H1 (cell line): ENCODE results near the gene SLC66A2.

Experiments
- CBX5 ChIP-seq: fragments of 300-800, 300-1000 bp; sonication (generic); IDR thresholded peaks from 2 replicates; pipeline ENCODE4 v1.7.1; 2016; ENCODE audit warnings: antibody characterized with exemption, low read length, low read depth
- CREB1 ChIP-seq: IDR thresholded peaks from 2 replicates; pipeline ENCODE4 v1.6.1; 2012; ENCODE audit warnings: inconsistent platforms
- GTF2F1 ChIP-seq: IDR thresholded peaks from 2 replicates; pipeline ENCODE4 v1.6.1; 2012; ENCODE audit warnings: low read depth, low read length, improper control_type of control experiment, borderline replicate concordance
- JUN ChIP-seq: IDR thresholded peaks from 2 replicates; pipeline ENCODE4 v1.6.1; 2011; ENCODE audit warnings: low read depth, mild to moderate bottlenecking, improper control_type of control experiment, low read length
- MAFK ChIP-seq: IDR thresholded peaks from 2 replicates; pipeline ENCODE4 v1.6.1; 2012; ENCODE audit warnings: low read depth, mild to moderate bottlenecking, improper control_type of control experiment, low read length
- POLR2A ChIP-seq, 2 experiments: IDR thresholded peaks; 1 replicate in 1 of 2; 2 replicates in 1 of 2; pipeline ENCODE4 v1.6.1; 2011; ENCODE audit warnings: low read depth in 2 of 2, low read length in 2 of 2, mild to moderate bottlenecking in 2 of 2; ENCODE audit errors: control extremely low read depth in 1 of 2
- RAD21 ChIP-seq, 2 experiments: IDR thresholded peaks in 1 of 2; conservative IDR thresholded peaks in 1 of 2; 2 replicates each; pipeline ENCODE4 v1.6.1; 2011; ENCODE audit warnings: low read depth in 2 of 2, low read length in 2 of 2, improper control_type of control experiment in 1 of 2, inconsistent platforms in 1 of 2, mild to moderate bottlenecking in 1 of 2, moderate library complexity in 1 of 2
- SP1 ChIP-seq: IDR thresholded peaks from 2 replicates; pipeline ENCODE4 v1.6.1; 2011; ENCODE audit warnings: low read depth, low read length
- TF ChIP-seq, protein P1 (sequence below), 3 experiments: IDR thresholded peaks; 1 replicate in 2 of 3; 2 replicates in 1 of 3; pipeline versions ENCODE4 v1.5.1 to v1.6.1; 2011; ENCODE audit warnings: low read length in 3 of 3, mild to moderate bottlenecking in 3 of 3, inconsistent platforms in 2 of 3, low read depth in 1 of 3, moderate library complexity in 1 of 3; ENCODE audit not compliant: insufficient read depth in 1 of 3; ENCODE audit errors: control extremely low read depth in 1 of 3
- TF ChIP-seq, protein P2 (sequence below): IDR thresholded peaks from 2 replicates; pipeline ENCODE4 v1.6.1; 2011; ENCODE audit warnings: low read length, improper control_type of control experiment

DNA sequence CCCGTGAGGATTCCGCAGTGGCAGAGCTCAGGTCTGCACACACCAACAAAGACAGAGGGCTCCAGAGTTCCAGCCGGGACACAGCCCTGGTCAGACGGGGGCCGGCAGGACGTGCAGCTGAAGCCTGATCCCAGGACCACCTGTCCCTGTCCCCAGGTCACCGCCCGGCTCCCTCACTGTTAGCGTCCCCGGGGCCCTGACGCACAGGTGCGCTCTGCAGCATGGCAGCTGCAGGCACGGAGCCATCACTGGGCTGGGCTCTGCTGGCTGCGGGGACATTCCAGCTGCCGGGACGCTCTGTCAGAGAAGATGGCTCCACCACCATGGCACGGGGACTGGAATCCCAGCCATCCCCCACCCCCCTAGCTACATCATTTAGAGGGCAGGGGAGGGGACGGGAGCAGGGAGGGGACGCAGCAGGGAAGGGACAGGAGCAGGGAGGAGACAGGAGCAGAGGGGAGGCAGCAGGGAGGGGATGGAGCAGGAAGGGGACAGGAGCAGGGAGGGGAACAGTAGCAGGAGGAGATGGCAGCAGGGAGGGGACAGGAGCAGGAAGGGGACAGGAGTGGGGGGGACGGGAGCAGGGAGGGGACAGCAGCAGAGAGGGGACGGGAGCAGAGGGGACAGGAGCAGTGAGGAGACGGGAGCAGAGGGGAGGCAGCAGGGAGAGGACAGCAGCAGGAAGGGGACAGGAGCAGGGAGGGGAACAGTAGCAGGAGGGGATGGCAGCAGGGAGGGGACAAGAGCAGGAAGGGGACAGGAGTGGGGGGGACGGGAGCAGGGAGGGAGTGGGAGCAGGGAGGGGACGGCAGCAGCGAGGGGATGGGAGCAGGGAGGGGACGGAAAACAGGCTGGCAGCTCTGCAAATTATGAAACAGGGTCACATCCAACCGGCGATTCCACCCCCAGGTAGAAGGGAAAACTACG, 39.8 kb downstream of the SLC66A2 start:
- TF ChIP-seq, protein P1, sequence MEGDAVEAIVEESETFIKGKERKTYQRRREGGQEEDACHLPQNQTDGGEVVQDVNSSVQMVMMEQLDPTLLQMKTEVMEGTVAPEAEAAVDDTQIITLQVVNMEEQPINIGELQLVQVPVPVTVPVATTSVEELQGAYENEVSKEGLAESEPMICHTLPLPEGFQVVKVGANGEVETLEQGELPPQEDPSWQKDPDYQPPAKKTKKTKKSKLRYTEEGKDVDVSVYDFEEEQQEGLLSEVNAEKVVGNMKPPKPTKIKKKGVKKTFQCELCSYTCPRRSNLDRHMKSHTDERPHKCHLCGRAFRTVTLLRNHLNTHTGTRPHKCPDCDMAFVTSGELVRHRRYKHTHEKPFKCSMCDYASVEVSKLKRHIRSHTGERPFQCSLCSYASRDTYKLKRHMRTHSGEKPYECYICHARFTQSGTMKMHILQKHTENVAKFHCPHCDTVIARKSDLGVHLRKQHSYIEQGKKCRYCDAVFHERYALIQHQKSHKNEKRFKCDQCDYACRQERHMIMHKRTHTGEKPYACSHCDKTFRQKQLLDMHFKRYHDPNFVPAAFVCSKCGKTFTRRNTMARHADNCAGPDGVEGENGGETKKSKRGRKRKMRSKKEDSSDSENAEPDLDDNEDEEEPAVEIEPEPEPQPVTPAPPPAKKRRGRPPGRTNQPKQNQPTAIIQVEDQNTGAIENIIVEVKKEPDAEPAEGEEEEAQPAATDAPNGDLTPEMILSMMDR (IDR thresholded peaks at IDR 0.05; ENCODE audit: control extremely low read depth in 1 of 3, insufficient read depth in 1 of 3, low read depth in 1 of 3, low read length in 3 of 3) = no peak
- no peak for TF ChIP-seq POLR2A (IDR thresholded peaks at IDR 0.05; ENCODE audit: control extremely low read depth in 1 of 2, low read depth in 2 of 2, low read length in 2 of 2)
- TF ChIP-seq JUN = no peak
- TF ChIP-seq, protein P2, sequence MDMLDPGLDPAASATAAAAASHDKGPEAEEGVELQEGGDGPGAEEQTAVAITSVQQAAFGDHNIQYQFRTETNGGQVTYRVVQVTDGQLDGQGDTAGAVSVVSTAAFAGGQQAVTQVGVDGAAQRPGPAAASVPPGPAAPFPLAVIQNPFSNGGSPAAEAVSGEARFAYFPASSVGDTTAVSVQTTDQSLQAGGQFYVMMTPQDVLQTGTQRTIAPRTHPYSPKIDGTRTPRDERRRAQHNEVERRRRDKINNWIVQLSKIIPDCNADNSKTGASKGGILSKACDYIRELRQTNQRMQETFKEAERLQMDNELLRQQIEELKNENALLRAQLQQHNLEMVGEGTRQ = no peak
- no peak for TF ChIP-seq CREB1
- no peak for TF ChIP-seq GTF2F1
- TF ChIP-seq SP1 = no peak
- no peak for TF ChIP-seq RAD21 (IDR thresholded peaks at IDR 0.05 in 1 of 2, conservative IDR thresholded peaks at IDR 0.05 in 1 of 2; ENCODE audit: low read depth in 2 of 2, low read length in 2 of 2)
- no peak for TF ChIP-seq CBX5
- no peak for TF ChIP-seq MAFK
